Ecto neural progenitor cell (in vitro differentiated cells): ENCODE results near the gene LRRC14B.

ENCODE experiments used
- DNase-seq: peaks from one replicate; pipeline ENCODE4 v3.0.0-alpha.2; 2018; ENCODE audit warnings: low spot score

The LRRC14B gene

DNA sequence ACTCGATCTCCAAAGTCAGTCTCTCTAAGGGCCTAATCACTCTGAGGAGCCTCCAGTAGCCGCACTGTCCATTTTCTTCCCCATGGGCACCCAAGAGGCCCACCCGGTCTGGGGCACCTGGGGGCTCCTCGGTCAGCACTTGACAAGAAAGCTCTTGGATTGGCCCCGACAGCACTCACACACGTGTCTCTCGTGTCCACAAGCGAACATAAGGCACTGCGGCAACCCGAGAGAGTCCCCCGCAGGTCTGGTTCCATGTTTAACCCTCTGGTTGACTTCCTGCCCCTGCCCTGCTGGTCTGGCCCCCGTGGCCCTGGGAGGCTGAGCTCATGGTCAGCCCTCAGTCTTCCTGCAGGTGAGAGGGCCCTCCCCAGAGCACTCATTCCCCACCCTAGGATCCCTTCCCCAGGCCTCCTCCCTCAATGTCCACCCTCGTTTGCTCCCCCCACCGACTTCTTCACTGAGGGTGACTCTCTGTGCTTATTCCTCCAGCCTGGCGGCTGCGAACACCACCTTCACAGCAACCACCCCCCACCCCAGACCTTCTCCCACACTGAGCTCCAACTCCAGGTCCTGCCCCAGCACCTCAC, 16.3 kb upstream of the LRRC14B start:
- DNase-seq, result no peak

- DNase-seq, result no peak
Observed at GRCh38 chr5:176296-176823, 14.9 kb upstream of the LRRC14B start.

- DNase-seq, result no peak
Observed at GRCh38 chr5:178110-178509, 13.2 kb upstream of the LRRC14B start.

DNA sequence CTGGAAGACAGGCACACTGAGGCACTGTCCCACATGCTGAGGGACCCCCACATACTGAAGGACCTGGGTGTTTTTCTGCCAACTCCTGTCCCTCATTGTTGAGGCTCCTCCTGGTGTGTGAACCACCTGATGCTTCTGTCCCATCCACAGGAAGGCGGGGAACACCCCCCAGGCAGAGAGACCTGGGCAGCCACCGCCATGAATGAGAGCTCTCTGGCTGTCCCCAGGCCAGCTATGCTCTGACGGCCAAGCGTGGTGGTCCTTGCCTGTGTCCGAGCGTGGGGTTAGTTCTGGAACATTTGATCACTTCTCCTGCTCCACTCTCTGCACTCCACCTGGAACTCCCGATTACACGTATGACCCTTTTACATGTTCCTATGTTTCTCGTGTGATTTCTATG, 11.9 kb upstream of the LRRC14B start:
- no peak for DNase-seq

DNA sequence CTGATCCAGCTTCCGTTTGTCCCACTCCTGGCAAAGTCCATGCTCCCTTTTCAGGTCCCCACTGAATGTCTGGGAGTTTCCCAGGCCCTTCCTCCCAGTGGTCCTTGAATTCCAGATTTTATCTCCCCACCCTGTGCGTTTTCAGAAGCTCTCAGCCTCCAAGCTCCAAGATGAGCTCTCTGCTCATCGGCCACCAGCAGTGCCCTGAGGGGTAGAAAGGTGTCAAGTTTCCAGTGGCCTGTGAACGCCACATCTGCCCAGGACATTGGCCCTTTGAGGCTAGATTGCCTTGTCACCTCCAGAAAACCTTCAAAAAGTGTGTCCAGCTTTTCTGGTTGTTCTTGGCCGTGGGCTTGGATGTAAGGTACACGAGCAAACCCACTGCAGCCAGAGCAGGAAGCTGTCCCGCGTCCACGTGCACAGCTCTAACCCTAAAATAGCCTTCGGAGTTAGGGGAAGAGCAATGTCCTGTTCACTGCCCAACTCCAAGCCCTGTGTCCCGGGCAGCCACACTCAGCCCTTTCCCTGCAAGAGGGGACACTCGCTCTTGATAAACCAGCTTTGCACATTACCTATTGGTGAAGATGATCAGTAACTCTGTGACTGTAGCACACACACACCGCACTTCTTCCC, 10.9 kb upstream of the LRRC14B start:
- no peak for DNase-seq

DNA sequence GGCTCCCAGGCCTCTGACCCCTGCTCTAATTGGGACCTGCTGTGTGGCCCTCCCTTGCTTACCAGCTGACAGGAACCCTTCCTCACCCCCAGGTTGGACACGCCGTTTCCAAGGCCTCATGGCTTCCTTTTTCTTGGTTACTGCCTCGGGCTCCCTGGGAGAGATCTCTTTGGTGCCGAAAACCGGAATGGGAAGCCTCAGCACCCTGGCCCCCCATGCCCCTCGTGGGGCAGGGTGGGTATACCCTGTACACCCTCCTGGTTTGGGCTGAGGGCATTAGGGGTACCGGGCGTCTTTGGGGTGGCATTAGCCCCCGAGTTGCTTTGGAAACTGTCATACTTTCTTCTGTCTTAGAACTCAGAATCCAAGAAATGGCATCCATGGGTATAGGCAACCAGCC, 10.1 kb upstream of the LRRC14B start:
- no peak for DNase-seq

- no peak for DNase-seq
Observed at GRCh38 chr5:181566-181965, 9.7 kb upstream of the LRRC14B start.

- no peak for DNase-seq
Observed at GRCh38 chr5:182126-182525, 9.2 kb upstream of the LRRC14B start.

DNA sequence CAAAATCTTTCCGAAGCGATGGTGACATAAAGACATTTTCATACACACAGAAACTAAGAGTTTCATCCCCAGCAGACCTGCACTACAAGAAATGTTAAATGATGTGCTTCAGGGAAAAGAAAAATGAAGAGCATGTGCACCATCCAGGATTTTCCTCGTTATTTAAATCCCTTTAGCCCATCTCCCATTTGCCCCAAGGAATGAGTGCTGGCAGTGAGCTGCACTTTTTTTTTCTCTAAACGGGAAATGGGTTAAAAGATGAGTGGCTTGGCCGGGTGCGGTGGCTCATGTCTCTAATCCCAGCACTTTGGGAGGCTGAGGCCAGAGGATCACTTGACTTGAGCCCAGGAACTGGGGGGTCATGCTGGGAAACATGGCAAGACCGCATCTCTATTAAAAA, 6.8 kb upstream of the LRRC14B start:
- DNase-seq, result no peak

GRCh38 chr5:185095-186070, 5.9 kb upstream of the LRRC14B start:
- no peak for DNase-seq

DNA sequence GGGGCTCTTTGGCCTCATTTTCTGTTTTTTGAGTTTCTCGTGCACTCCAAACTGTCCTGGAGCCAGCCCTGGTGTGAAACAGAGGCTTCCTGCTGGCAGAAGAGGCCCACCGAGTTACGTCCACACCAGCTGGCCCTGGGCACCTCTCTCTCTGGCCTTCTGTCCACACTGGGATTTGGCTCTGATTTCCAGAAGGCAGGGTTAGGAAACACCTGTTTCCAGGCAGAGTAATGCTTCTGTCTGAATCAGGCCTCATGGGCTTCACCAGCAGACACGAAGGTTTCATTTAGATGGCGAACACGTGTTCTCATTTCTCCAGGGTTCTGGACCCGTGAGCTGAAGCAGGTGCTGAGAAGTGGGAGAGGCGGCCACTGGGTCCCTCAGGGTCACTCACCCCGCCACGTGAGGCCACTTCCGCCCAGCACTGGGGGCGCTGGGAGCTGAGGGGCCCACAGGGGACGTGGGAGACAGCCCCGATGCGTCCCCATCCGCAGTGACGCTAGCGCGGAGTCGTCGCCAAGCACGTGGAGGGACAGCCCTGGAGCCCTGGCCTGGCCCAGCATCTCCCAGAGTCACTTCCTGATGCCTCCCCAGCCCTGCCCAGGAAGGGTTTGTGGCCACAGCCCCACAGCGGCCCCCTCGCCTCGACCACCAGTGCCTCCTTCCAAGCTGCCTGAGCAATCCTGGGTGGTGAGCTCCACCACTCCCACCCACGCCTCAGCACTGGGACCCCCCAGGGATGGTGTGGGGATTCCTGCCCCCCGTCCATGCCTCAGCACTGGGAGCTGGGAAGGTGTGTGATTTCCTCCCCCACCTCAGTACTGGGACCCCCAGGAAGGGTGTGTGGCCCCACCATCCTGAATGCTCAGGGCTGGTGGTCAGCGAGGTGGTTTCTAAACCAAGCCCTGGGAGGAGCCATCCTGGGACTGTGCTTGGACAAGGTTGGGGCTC, 4.9 kb upstream of the LRRC14B start:
- DNase-seq, result no peak

DNA sequence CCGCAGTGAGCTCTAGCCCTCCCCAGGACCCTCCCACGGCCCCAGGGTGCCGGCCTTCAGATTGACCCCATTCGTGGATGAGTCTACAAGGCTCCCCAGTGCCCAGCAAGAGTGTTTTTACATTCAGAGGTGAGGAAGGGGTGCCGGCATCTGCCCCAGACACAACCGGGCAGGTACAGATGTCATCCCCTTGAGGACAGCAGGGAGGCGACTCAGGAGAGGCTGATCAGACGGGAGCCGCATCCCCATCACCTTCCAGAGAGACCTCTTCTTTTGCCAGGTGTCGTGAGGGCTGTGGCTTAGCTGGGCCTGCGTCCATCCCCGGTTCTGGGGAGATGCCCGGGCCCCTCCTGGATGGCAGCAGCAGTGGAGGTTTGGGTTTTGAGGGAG, 4.3 kb upstream of the LRRC14B start:
- no peak for DNase-seq

- DNase-seq, result no peak
Observed at GRCh38 chr5:187617-188451, 3.5 kb upstream of the LRRC14B start.

DNA sequence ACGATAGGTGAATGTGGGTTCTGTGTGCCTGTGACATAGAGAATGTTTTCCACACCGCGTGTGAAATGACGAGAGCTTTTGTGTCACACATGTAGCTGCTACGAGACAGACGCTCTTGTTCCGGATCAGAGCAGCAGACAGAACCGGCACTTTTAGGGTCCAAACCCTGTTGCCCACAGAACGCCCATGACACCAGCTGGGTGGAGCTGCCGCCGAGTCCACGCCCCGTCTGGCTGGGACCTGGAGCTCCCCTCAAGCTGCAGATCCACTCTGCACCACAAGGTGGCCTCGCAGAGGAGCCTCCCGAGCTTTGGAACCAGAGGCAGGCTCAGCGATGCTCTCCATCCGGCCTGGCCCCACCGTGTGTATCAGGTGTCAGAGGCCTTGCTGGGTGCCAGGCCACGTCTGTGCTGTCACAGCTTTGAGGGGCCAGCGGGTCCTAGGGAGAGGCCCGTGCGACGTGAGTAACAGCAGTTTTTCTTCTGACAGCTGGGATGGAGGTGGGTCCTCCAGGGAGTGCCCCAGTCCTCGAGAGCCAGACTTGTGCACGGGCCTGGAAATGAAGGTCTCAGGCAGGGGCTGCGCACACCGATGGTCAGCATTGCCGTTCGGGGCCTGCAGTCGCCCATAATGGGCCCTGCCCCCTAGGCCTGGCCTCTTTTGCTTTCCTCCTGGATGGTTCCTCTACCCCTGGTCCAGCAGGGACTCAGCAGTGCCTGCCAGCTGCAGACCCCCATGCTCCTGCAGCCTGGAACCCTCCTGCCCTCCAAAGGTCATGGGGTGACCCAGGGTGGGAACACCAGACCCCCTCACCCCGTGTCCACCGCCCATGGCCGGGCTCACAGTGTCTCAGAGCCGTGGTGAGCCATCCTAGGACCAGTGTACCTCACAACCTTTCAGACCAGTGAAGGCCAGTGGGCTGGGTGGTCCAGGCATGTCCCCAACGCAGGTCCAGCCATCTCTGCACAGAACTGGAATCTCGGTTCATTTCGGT, 2.5 kb upstream of the LRRC14B start:
- peak; percentile 92 for DNase-seq

DNA sequence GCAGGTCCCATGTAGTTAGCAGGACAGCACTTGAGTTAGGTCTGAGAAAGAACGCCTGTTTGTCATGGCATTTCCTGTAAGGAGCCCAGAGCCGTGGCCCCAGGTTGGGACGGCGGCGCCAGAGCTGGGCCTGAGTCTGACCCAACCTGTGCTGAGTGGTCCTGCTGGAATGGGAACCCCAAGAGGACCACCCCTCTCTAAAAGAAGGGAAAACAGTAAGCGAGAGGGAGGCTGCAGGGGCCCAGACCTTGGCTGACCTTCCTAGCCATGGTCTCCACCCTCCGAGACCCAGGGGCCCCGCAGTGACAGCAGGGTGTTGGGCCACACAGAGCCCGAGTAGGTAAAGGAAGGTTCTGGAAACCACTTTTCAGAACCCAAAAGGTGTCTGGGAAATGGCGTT, 1.8 kb upstream of the LRRC14B start:
- DNase-seq, result no peak

DNA sequence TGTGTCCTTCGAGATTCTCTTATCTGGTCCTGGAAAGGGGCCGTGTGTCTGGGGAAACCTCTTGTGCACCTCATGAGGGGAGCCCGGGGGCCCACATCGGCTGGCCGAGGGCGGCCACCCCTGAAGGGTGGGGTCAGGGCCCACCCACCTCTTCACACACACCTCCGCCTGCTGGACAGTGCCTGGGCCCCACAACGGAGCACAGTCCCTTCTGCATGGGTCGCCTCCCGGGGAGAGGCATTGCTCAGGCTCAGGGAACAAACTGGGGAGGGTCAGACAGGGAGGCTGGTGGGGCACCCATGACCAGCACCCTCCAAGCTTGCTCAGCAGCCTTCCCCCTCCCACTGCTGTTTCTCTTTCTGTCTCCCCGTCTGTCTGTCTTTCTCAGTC, 1.3 kb upstream of the LRRC14B start:
- DNase-seq, result no peak

- DNase-seq, result no peak
Observed at GRCh38 chr5:190366-191035, 794 bp upstream of the LRRC14B start.

DNA sequence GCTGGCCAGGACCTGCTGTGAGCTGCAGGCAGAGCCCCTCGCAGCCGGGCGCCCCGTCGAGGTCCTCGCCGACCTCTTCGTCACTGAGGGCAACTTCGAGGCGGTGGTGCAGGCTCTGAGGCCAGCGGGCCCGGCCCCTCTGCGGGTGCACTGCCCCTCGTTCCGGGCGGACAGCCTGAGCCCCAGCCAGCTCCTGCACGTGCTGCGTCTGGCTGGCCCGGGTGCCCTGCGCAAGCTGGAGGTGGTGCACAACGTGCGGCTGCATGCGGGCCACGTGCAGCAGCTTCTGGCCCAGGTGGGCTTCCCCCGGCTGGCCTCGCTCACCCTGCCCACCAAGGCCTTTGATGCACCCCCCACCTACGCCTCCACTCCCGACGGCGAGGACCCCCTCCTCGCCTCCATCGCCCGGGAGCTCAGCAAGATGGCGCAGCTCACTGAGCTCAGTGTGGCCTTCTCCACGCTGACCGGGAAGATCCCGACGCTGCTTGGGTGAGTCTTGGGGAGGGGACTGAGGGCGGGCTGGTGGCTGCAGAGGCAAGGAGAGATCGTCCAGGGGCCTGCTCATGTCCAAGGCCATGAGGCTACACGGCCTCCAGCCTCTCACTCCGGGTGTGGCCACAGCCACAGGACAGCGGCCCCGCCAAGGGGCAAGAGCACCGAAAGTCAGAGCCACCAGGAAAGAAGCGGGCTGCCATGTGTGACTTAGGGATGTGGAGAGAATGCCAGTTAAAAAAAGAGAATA, 825 bp downstream of the LRRC14B start:
- DNase-seq, result no peak

DNA sequence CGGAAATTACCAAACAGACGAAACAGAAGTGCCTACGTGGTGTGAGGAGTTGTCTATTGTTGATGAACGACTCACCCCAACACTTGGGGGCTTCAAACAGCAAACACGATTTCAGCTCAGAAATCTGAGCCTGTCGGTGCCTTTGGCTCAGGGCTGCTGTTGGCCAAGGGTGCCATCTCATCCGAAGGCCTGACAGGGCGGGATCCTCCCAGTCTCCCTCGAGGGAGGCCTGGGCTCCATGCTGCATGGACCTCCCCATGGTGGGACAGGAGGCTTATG, 1.3 kb downstream of the LRRC14B start:
- no peak for DNase-seq
